Left ventricle myocardium superior (tissue), 1 donor: ENCODE measurements around the gene SH3PXD2A. TPM values are rescaled to one million over a fixed set of nuclear protein-coding genes. Genes with fewer than 3 reads are reported as not detected.

Experiments
- ATAC-seq: fragments of 200-7000 bp; cut with Tn5 transposase; one replicate; pipeline ENCODE4 v1.9.1; 2020; ENCODE audit warnings: mild to moderate bottlenecking, moderate library complexity
- DNase-seq: peaks from one replicate; pipeline ENCODE4 v3.0.0-alpha.2; 2020
- intact Hi-C: fragments of 100-400 bp; cut with micrococcal nuclease; formaldehyde crosslinking; loops from one replicate; pipeline ENCODE4 v1.11.0; 2022
- total RNA-seq: library from RNA; stranded (reverse); fragmentation: NEBNext Ultra II Directional; extraction: Animal tissue kit (Norgen Biotek cat#: 25700); gene quantifications from one replicate; pipeline ENCODE4 v1.2.1, GENCODE V29; 2021
- donor health status: DM: no; HTN: yes; CAD: no; lungs with severe emphysema.

Gene SH3PXD2A
- total RNA-seq, 1 donor from 2014 or later: 28.6 TPM

DNA sequence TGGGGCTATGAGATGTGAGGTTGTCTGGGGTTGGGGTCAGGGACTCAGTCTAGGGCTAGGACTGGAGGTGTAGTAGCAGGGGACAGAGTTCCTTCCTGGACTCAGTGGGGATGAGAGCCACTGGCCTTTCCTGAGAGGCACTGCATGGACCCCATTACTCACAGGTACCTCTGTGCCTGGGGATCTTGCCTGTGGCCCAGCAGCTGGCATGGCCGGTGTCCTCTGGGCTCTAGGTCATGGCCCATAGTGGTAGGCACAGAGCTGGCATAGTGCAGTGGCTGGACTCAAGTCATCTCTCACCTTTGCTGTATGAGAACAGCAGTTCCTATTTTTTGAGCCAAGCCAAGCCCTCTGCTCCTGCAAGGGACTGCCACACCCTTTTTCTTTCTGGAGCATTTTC is 310.0 kb downstream of the SH3PXD2A start:
- ATAC-seq: no peak
- no peak for DNase-seq
- intact Hi-C loops: no loop called here

DNA sequence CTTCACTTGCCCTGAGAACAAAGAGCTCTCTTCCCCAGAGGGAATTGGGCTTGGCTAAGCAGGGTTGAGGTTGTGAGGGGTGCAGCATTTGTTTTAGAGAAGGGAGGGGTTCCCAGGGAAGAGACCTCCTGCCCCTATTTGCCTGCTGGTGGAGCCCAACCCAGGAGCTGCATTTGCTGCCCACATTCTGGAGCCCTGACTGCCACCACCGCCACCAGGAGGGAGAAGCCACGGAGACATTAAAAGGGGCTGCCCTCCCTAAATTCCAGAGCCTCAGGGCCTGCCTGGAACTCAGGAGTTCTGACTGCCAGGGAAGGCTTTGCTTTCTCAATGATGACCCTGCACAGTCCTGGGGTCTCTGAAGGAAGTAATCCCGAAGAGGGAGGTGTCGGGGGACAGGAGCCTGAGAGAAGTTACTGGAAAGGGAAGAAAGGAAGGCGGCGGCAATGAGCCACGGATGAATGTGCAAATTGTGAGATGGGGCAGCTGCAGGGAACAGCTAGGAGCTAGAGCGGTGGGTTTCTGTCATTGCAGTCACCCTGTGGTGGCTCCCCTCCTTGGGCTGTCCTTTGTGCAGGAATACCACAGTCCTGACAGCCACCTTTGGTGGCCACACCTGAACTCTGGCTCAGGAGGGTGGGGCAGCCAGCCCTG is 310.6 kb downstream of the SH3PXD2A start:
- no peak for ATAC-seq
- no peak for DNase-seq
- intact Hi-C loops: no loop called here

Other genes starting within 250 kb of the SH3PXD2A start
- 33.2 TPM for gene STN1, start 62.6 kb upstream of the SH3PXD2A start, total RNA-seq
- gene SLK, start 111.6 kb upstream of the SH3PXD2A start, total RNA-seq: 31.0 TPM
- gene COL17A1, start 230.3 kb upstream of the SH3PXD2A start, total RNA-seq: 0.32 TPM